ENCODE data around the gene SMIM17. TPM values are rescaled to one million over a fixed set of nuclear protein-coding genes. Genes with fewer than 3 reads are reported as not detected.
"Not testable (repeated sequence)": the region's sequence is repeated elsewhere in the genome, so short reads cannot be mapped to it uniquely, and the experiment has no call there.

SMIM17 gene
- total RNA-seq, 1 experiment from 2014 or later = 0.28 TPM

DNA sequence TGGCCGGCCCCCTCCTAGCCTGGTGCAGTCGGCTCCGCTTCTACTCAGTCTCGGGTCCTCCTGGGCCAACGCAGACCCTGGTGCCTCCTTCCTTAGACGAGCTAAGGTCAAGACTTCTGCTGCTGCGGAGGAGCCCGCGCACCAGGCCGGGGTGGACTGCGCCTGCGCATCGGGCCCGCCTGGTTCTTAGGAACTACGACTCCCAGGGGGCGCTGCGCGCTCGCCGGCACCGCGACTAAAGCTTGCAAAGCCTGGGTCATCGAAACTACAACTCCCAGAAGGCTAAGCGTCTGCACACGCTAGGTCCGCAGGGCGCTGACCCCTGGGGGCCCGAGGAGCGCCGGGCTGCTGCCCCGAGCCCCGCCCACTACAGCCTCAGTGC, 28.6 kb downstream of the SMIM17 start, which contains the start of gene ZNF835:
TSS of gene ZNF835 (minus strand) at position 145 of the 382 bp plus-strand sequence. CDS start 6,559 bp downstream, outside the sequence.
- Histone ChIP-seq H4K20me1 (ENCODE audit: control insufficient read depth, insufficient read depth, insufficient read length) (no peaks in the 10 kb centered on the region), H3K27me3 (ENCODE audit: insufficient read depth, low read length) (no peaks in the 10 kb centered on the region), H3K4me2 (ENCODE audit: insufficient read depth, insufficient read length, low read length) (peak within 1 kb of the TSS; percentile 43), H3K14ac (ENCODE audit: insufficient read depth, low read length) (no peak within 1 kb of the TSS), H4K8ac (replicated peaks; ENCODE audit: insufficient read length, low read depth, low read length) (no peak within 1 kb of the TSS), H3K9ac (ENCODE audit: extremely low read depth, insufficient read length, low read length) (peak within 1 kb of the TSS; percentile 38), H2BK12ac (ENCODE audit: insufficient read length, low read depth, low read length) (no peak within 1 kb of the TSS), H3K79me2 (ENCODE audit: insufficient read depth, low read length) (no peaks in the 10 kb centered on the region; the same call in 1 of the 2 replicates), H2AK5ac (ENCODE audit: insufficient read length, low read length) (no peak within 1 kb of the TSS), H2BK5ac (ENCODE audit: insufficient read length, low read length) (no peak within 1 kb of the TSS), H2BK120ac (ENCODE audit: low read depth, low read length, poor library complexity, severe bottlenecking) (no peak within 1 kb of the TSS), H3K56ac (ENCODE audit: insufficient read length, low read depth, low read length) (no peak within 1 kb of the TSS), H3K4ac (ENCODE audit: low read depth, low read length) (no peak within 1 kb of the TSS), H3K27ac (ENCODE audit: insufficient read length, low read depth, low read length) (no peak within 1 kb of the TSS), H2BK20ac (ENCODE audit: low read depth, low read length, poor library complexity, severe bottlenecking) (no peak within 1 kb of the TSS), H3K23me2 (ENCODE audit: insufficient read length, low read depth, low read length, poor library complexity, severe bottlenecking) (peaks cover 3% of the 10 kb centered on the region), H3K79me1 (ENCODE audit: insufficient read depth, low read depth, low read length, poor library complexity, severe bottlenecking) (no peaks in the 10 kb centered on the region), H3K4me1 (ENCODE audit: insufficient read depth, low read length) (no peaks in the 10 kb centered on the region), H4K5ac (ENCODE audit: insufficient read length, low read depth, low read length) (no peak within 1 kb of the TSS), H3T11ph (ENCODE audit: low read length) (no peak within 1 kb of the TSS), H4K91ac (ENCODE audit: insufficient read length, low read depth, low read length) (no peak within 1 kb of the TSS), H2BK15ac (ENCODE audit: low read depth, low read length) (no peak within 1 kb of the TSS), H3K23ac (ENCODE audit: insufficient read length, low read depth, low read length) (no peak within 1 kb of the TSS), H3K9me3 (ENCODE audit: control insufficient read depth, low read depth, low read length) (peaks cover 62% of the 10 kb centered on the region), H3K18ac (ENCODE audit: insufficient read length, low read depth, low read length) (no peak within 1 kb of the TSS), H2AFZ (ENCODE audit: low read length) (no peak within 1 kb of the TSS)
- Mint-ChIP-seq H3K4me1 (no peaks in the 10 kb centered on the region), H3K27me3 (ENCODE audit: low read depth) (peaks cover 3% of the 10 kb centered on the region), H3K9me3 (peaks cover 85 to 88% of the 10 kb centered on the region in 2 experiments), H3K4me3 (peak within 1 kb of the TSS in 1 of 2 experiments; percentile 55; a peak in 2 of 5 replicates), H3K27ac (no peak within 1 kb of the TSS), H3K36me3 (ENCODE audit: insufficient read depth in 1 of 3, low read depth in 3 of 3) (peaks cover 15 to 16% (median 15%) of the 10 kb centered on the region in 3 experiments; a peak in 6 of 7 replicates)
- WGBS (ENCODE audit: extremely low coverage, insufficient read length, low lambda C conversion rate) = no CpG with 5 or more reads among the region's 32 CpGs
- no peak for DNase-seq
- no peak for TF ChIP-seq CTCF (conservative IDR thresholded peaks at IDR 0.05)

DNA sequence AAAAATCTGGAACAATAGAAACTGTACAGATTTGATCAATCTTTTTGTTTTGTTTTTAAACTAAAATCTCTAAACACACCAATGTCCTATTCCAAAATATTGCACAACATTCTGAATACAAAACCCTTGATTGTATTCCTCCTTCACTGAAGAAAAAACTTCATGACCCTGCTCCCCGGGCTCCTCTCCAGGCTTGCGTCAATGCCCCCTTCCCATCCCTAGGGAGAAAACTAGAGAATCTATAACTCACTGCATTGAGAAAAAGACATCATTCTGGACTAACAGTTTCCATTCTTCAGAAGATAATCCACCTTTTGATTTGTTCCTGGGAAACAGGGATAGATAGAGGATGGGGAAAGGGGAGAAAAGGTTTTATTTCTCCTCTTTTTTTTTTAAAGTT, 29.7 kb downstream of the SMIM17 start:
- H2BK20ac ChIP-seq (ENCODE audit: low read depth, low read length, poor library complexity, severe bottlenecking); H2BK12ac ChIP-seq (ENCODE audit: insufficient read length, low read depth, low read length); H3K4ac ChIP-seq (ENCODE audit: low read depth, low read length); H3K4me2 ChIP-seq (ENCODE audit: insufficient read depth, insufficient read length, low read length); H3K4me3 Mint-ChIP-seq; H2AFZ ChIP-seq (ENCODE audit: low read length); H3K27me3 ChIP-seq (ENCODE audit: insufficient read depth, low read length); H3K27ac Mint-ChIP-seq; H3K79me1 ChIP-seq (ENCODE audit: insufficient read depth, low read depth, low read length, poor library complexity, severe bottlenecking); H2AK5ac ChIP-seq (ENCODE audit: insufficient read length, low read length); H3K4me1 ChIP-seq (ENCODE audit: insufficient read depth, low read length); H3K56ac ChIP-seq (ENCODE audit: insufficient read length, low read depth, low read length); H4K91ac ChIP-seq (ENCODE audit: insufficient read length, low read depth, low read length); H3K79me2 ChIP-seq (ENCODE audit: insufficient read depth, low read length); H2BK120ac ChIP-seq (ENCODE audit: low read depth, low read length, poor library complexity, severe bottlenecking); H3K4me1 Mint-ChIP-seq; H4K20me1 ChIP-seq (ENCODE audit: control insufficient read depth, insufficient read depth, insufficient read length); H4K5ac ChIP-seq (ENCODE audit: insufficient read length, low read depth, low read length); H2BK5ac ChIP-seq (ENCODE audit: insufficient read length, low read length); H3K27ac ChIP-seq (ENCODE audit: insufficient read length, low read depth, low read length); H3K18ac ChIP-seq (ENCODE audit: insufficient read length, low read depth, low read length); H2BK15ac ChIP-seq (ENCODE audit: low read depth, low read length); H3K14ac ChIP-seq (ENCODE audit: insufficient read depth, low read length); DNase-seq; H3K23me2 ChIP-seq (ENCODE audit: insufficient read length, low read depth, low read length, poor library complexity, severe bottlenecking); H4K8ac ChIP-seq (replicated peaks; ENCODE audit: insufficient read length, low read depth, low read length); H3K23ac ChIP-seq (ENCODE audit: insufficient read length, low read depth, low read length); H3K9ac ChIP-seq (ENCODE audit: extremely low read depth, insufficient read length, low read length); H3T11ph ChIP-seq (ENCODE audit: low read length); H3K27me3 Mint-ChIP-seq (ENCODE audit: low read depth): not testable (repeated sequence)
- H3K36me3 Mint-ChIP-seq (ENCODE audit: insufficient read depth in 1 of 3, low read depth in 3 of 3) = peaks cover 14 to 15% (median 15%) of the 10 kb centered on the region in 3 experiments; a peak in 5 of 7 replicates
- H3K9me3 Mint-ChIP-seq = peaks cover 84 to 85% of the 10 kb centered on the region in 2 experiments
- H3K9me3 ChIP-seq (ENCODE audit: control insufficient read depth, low read depth, low read length) = peaks cover 61% of the 10 kb centered on the region
- no CpG with 5 or more reads among the region's 2 CpGs for WGBS (ENCODE audit: extremely low coverage, insufficient read length, low lambda C conversion rate)
